Osteocyte (in vitro differentiated cells): ENCODE measurements around the gene S100B. TPM values are rescaled to one million over a fixed set of nuclear protein-coding genes. Genes with fewer than 3 reads are reported as not detected.

Experiments
- DNase-seq: peaks from one replicate; pipeline ENCODE4 v3.0.0; 2021; ENCODE audit warnings: mixed read lengths; ENCODE audit not compliant: unreplicated experiment; ENCODE audit errors: extremely low spot score
- H3K27ac Mint-ChIP-seq: one replicate; pipeline ENCODE4 v1.8.0; 2021; ENCODE audit warnings: mild to moderate bottlenecking, mixed read lengths; ENCODE audit not compliant: unreplicated experiment
- H3K27me3 Mint-ChIP-seq: one replicate; pipeline ENCODE4 v1.8.0; 2021; ENCODE audit warnings: mixed read lengths; ENCODE audit not compliant: unreplicated experiment
- H3K36me3 Mint-ChIP-seq: one replicate; pipeline ENCODE4 v1.8.0; 2021; ENCODE audit warnings: mixed read lengths; ENCODE audit not compliant: unreplicated experiment
- H3K4me1 Mint-ChIP-seq: one replicate; pipeline ENCODE4 v1.8.0; 2021; ENCODE audit warnings: mixed read lengths; ENCODE audit not compliant: unreplicated experiment
- H3K4me3 Mint-ChIP-seq: one replicate; pipeline ENCODE4 v1.8.0; 2021; ENCODE audit warnings: mild to moderate bottlenecking, moderate library complexity, mixed read lengths; ENCODE audit not compliant: unreplicated experiment
- H3K9me3 Mint-ChIP-seq: one replicate; pipeline ENCODE4 v1.8.0; 2021; ENCODE audit warnings: mixed read lengths; ENCODE audit not compliant: unreplicated experiment
- total RNA-seq: library from RNA; stranded (reverse); gene quantifications from 2 replicates; pipeline ENCODE4 v1.2.1, GENCODE V29; 2021
- TF ChIP-seq, protein P1 (sequence below): fragments of 200-600 bp; sonication (generic); IDR thresholded peaks from 2 replicates; pipeline ENCODE4 v1.5.0; 2021; ENCODE audit warnings: antibody characterized with exemption, mild to moderate bottlenecking, moderate library complexity

S100B gene
- total RNA-seq, 1 donor from 2014 or later = not detected

DNA sequence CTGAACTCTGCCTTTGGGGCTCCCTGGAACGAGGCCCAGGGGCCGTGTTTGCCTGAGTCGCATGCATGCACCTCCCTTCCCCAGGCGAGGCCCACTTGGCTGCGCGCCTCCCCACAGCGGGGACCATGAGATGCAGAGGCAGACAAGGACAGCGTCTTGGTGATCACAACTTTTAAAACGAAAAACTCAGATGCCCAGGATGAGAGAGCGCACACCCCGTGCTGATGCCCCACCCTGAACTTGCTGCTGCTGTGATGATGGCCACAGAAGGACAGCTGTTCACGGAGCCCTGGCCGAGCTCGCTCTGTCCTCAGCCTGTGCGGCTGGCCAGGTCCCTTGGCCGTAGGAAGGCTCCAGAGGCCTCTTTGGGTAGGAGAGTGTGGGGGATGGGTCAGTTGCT, 19.2 kb upstream of the S100B start:
- peaks cover 8% of the 10 kb centered on the region for H3K9me3 Mint-ChIP-seq
- TF ChIP-seq, protein P1, sequence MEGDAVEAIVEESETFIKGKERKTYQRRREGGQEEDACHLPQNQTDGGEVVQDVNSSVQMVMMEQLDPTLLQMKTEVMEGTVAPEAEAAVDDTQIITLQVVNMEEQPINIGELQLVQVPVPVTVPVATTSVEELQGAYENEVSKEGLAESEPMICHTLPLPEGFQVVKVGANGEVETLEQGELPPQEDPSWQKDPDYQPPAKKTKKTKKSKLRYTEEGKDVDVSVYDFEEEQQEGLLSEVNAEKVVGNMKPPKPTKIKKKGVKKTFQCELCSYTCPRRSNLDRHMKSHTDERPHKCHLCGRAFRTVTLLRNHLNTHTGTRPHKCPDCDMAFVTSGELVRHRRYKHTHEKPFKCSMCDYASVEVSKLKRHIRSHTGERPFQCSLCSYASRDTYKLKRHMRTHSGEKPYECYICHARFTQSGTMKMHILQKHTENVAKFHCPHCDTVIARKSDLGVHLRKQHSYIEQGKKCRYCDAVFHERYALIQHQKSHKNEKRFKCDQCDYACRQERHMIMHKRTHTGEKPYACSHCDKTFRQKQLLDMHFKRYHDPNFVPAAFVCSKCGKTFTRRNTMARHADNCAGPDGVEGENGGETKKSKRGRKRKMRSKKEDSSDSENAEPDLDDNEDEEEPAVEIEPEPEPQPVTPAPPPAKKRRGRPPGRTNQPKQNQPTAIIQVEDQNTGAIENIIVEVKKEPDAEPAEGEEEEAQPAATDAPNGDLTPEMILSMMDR = no peak
- H3K27me3 Mint-ChIP-seq = no peaks in the 10 kb centered on the region
- no peak for DNase-seq
- H3K4me1 Mint-ChIP-seq = peaks cover 37% of the 10 kb centered on the region
- H3K36me3 Mint-ChIP-seq = peaks cover 3% of the 10 kb centered on the region
- no peak overlapping the region for H3K27ac Mint-ChIP-seq
- H3K4me3 Mint-ChIP-seq = no peak overlapping the region

DNA sequence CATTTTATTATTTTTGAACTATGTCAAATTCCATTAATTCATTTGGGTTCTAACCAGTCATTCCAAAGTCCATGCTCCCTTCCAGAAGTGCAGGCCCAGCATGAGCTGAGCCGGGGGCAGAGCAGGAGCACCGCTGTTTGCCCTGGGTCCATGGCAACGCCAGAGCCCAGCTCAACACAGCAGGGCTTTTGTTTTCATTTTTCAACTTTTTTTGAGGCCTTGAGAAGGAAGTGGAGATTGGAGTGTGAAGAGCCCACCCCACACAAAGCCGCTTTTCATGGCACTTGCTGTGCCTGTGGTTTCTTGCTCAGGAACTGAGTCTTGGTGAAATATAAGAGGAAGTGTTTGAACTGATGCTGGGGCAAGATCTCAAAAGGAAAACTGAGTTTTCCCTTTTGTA, 17.3 kb upstream of the S100B start:
- Mint-ChIP-seq H3K4me1 (peaks cover 37% of the 10 kb centered on the region), H3K27me3 (no peaks in the 10 kb centered on the region), H3K4me3 (peak overlapping the region; percentile 46), H3K36me3 (peaks cover 3% of the 10 kb centered on the region), H3K27ac (peak overlapping the region; percentile 99), H3K9me3 (peaks cover 8% of the 10 kb centered on the region)
- TF ChIP-seq, protein P1 = no peak
- peak; percentile 94 for DNase-seq

DNA sequence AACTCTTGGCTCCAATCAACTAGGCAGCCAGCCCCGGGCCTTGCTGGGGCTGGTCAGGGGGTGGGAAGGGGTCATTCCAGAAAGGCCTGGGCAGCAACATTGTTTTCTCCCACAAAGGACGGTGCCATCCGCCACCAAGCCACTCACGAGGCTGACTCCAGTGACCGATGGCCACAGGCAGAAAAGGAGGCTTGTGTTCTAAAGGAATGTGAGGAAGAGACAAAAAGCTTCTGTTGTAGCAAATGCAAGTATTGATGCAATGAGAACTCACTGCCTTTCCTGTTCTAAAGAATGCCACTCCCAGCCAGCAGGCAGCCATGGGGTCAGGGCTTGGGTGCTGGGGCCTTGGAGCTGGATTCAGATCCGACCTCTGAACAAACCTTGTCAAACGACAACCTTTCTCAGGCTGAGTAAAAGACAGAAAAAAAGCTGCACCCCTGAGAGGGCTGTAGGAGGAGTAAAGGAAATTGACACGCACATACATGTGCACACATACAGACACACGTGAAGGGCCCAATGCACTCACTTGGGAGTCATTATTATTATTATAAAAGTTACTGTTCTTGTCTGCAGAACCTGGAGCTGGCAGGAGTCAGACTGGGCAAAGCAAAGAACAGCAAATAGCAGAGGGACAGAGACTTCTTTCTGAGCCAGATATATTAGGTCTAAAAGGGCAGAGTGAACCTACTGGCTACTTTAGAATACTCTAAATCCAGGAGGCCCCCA, 16.7 kb upstream of the S100B start:
- Mint-ChIP-seq H3K36me3 (peaks cover 3% of the 10 kb centered on the region), H3K4me3 (no peak overlapping the region), H3K9me3 (peaks cover 8% of the 10 kb centered on the region), H3K27me3 (no peaks in the 10 kb centered on the region), H3K4me1 (peaks cover 37% of the 10 kb centered on the region), H3K27ac (peak overlapping the region; percentile 99)
- TF ChIP-seq, protein P1 = no peak
- DNase-seq = no peak

DNA sequence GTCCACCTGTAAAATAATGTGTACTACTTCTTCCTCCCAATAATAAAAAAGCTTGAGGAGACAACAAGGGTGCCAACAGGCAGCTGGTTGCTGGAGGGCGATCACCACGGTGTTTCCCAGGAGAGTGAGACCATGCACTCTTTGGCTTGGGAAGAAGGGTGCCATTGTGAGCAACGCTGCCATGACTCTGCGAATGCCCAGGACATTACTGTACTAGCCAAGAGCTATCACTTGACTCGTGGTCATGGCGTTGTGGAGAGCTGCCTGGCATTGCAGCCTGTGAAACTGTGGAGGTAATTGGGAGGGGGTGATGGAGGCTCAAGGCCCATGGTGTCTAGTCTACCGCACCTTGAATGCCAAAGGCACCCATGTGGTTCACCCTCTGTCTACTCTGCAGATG, 16.0 kb upstream of the S100B start:
- Mint-ChIP-seq H3K9me3 (peaks cover 8% of the 10 kb centered on the region), H3K4me3 (no peak overlapping the region), H3K36me3 (peaks cover 3% of the 10 kb centered on the region), H3K27ac (peak overlapping the region; percentile 99), H3K4me1 (peaks cover 37% of the 10 kb centered on the region), H3K27me3 (no peaks in the 10 kb centered on the region)
- DNase-seq = no peak
- TF ChIP-seq, protein P1 = no peak

DNA sequence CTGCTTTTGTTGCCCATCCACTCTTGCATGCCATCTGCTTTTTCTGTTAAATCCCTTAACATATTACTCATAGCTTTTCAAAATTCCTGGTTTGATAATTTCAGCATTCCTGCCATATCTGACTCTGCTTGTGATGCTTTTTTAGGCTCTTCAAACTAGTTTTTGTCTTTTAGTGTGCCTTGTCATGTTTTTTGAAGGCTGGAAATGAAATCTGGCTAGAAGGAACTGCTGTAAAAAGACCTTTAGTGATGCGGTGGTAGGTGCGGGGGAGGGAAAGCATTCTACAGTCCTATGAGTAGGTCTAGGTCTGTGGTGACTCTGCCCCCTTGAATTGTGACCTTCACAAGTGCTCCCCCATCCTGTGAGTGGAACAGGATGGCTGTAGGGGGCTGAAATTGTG, 15.0 kb upstream of the S100B start:
- Mint-ChIP-seq H3K4me1 (peaks cover 37% of the 10 kb centered on the region), H3K4me3 (no peak overlapping the region), H3K36me3 (peaks cover 3% of the 10 kb centered on the region), H3K27me3 (peaks cover 2% of the 10 kb centered on the region), H3K9me3 (peaks cover 14% of the 10 kb centered on the region), H3K27ac (peak overlapping the region; percentile 99)
- TF ChIP-seq, protein P1 = no peak
- no peak for DNase-seq
